Right forelimb (tissue), 1 donor: ENCODE results near the gene CTIF.

Experiments used
- DNase-seq: peaks from one replicate; pipeline ENCODE4 v3.0.0-alpha.2; 2018

The CTIF gene

DNA sequence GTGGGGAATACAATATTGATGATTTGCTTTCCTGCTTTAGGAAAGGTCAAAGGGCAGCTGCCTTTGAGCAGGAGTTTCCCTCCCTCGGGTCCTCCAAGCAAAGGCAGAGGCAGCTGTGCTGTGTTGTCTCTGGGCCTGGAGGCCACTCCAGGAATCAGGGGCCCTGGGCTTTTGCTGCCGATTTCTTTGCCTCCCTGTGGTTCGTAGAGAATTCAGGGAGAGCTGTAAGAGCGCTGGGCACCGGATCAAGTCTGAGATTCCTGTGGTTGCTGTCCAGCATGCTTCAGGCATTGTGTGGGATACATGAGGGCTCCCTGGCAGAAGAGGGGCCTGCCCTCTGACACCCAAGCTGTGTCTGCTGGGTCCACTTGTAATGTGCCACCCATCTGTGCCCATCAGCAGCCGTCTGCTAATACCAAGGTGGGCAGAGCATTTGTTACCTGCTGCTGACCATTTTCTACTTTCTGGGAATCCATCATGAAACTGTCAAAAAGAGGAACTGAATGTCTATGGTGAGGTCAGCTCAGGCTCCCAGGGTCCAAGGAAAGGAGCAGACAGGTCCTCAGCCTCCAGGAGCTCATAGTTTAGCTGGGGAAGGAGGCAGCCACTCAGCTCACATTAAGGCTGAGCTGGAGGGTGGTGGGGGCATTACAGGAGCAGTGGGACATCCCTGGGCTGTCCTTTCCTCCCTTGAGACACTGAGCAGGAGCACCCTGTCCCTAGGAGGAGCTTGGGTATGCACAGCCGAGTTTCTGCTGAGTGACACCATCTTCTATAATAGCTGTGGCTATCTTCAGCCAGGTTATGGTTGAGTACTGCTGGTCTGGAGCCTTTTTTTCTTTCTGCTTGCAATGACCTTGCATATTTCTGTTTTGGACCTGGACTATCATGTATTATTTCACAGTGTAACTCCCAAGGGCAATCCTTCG lies 68.5 kb downstream of the CTIF start:
- DNase-seq: peak; percentile 70

DNA sequence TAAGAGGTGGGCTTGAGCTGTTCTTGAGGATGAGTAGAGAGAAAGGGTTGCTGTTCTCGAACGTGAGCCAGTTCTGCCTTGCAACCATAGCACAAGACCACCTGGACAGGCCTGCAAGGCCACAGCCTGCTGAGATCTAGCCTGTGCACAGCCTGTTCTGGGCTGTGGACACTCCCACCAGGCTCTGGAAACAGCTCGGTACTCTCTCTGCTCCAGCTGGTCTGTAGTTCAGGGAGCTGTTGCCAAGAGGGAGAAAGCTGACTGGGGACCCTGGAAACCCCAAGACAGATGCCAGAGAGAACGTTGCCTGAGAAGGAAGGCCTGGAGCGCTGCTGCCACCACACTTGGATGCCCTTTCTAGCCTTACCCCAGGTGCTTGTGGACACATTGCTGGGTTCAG lies 69.8 kb downstream of the CTIF start:
- no peak for DNase-seq

DNA sequence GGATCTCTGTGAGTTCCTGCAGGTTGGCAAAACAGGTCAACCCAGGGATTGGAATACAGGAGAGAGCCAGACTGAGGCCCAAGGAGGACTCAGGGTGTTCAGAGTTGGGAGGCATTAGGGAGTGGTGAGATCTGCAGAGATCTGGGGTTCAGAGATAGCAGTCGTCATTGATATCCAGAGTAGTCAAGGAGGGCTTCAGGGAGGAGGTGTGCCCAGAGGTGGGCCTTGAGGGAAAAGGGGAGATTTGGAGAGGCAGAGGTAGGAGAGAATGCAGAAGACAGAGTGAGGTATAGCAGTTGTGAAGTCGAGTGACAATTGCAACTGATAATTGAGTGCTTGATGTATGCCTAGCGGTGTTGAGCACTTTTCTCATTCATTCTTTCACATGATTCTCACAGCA lies 70.3 kb downstream of the CTIF start:
- DNase-seq: no peak

DNA sequence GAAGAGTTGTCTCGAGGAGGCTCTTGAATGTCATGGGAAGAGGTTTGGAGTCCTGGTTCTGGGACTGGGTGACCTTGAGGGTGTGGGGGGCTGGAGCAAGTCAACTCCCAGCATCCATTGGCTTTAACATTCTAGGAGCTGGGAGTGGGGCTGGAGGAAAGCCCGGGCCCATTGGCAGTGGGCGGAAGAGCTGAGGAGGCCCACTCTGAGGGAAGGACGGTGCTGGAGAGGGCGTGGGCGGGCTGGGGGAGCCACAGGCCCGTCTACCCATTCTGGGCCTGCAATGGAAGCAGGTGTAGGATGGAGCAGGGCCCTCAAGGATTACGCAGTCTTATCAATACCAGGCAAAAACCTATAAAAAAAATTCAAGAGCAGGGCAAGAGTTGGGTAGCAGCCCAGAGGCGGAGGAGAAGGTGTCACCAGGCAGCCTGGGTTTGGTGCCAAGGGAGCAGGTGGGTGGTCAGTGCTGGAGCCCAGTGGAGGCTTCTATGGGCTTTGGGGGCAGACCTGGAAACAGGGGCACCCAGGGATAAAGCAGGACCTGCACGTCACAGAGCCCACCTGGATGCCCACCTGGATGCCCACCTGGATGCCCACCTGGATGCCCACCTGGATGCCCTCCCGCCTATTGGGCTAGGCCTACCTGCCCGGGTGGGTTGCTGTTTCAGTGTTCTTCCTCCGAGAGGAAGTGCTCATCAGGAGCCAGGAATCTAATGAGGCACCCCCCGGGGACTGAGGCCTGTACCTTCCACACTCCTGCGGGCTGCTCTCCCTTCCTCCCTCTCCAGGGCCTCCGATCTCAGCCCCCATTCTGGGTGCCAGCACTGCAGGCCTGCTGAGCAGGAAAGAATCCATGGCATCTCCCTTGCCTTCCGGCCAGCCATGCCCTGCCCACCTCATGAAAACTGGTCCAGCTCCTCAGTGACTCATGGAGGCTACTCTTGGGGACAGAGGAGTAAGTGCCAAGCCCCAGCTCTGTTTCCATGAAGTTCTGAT lies 71.3 kb downstream of the CTIF start:
- no peak for DNase-seq

DNA sequence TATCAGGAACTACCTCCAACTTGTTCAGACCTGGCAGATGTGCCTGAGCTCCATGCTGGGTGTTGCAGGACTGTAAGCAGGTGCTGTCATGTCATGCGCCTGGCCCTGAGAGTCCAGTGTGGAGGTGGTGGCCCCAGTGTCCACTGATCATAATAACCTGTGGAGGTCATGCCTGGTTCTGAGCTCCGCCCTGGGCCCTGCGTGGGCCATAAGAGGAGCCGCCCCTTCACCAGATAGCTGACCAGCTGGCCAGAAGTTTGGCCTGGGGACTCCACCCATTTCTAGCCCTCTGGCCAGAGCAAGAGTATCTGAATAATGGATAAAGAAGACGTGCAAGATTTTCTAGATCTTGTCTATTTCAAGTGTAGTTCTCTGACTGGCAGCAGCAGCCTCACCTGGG lies 72.4 kb downstream of the CTIF start:
- no peak for DNase-seq

DNA sequence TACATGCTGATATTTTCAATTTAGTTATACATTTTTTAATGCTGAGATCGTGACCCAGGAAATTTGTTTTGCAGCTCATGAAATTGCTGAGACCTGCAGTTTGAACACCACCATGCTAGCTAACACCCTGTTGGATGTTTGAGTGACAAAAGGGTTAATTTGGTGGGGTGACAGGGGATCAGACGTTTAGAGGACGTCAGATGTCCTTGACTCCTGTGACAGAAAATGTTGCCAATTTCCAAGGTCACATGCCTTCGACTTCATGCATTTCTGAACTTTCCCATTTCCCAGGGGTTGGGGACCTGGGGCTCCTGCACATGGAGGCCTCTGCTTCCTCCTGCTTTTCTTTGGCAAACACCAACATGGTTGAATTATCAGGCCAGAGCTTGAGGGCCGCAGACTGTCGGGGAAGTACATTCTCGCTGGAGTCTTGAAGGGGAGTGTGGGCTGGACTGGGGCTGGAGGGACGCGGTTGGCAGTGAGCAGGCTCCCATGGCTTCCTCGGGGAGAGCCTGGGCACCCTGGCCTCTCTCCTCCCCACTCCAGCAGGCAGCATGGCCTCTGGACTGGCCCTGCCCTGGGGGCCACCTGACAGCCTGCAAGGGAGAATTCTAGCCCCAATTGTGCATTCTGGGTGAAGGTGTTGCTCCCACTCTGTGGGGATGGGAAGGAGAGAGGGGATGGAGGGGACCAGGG lies 73.1 kb downstream of the CTIF start:
- no peak for DNase-seq

DNA sequence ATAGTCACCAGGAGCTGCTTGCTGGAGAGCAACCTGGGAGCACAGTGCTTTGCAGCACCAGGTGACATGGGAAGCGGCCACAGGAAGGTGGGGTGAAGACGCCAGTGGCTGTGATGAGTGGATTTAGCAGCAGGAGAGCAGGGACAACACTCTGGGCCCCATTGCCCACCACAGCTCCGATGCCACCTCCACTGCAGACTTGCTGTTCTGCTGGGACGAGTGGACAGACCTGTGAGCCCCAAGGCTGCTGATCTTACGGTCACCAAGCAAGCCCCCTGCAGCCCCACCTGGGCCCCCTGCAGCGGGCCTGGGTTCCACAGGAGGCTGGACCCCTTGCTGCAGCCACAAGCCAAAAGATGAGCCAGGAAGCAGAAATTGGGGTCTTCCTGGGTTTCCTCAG lies 73.7 kb downstream of the CTIF start:
- DNase-seq: no peak

DNA sequence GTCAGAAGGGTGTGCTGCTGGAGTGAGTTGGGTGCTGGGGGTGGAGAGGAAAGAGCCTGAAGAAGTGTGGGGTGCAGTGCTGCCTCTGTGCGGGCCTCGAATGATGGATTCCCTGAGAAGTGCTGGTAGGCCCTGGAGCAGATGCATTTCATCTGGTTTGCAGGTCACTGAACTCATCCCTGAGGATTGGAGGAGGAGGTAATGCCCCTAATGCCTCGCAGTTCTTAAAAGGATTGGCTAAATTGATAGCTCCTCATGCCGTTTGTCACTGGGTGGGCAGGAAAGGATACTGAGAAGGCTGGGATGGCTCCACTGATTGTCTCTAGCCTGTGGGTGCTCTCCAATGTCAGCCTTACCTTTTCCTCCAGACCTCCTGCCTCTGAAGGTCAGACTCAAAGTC lies 74.1 kb downstream of the CTIF start:
- no peak for DNase-seq

DNA sequence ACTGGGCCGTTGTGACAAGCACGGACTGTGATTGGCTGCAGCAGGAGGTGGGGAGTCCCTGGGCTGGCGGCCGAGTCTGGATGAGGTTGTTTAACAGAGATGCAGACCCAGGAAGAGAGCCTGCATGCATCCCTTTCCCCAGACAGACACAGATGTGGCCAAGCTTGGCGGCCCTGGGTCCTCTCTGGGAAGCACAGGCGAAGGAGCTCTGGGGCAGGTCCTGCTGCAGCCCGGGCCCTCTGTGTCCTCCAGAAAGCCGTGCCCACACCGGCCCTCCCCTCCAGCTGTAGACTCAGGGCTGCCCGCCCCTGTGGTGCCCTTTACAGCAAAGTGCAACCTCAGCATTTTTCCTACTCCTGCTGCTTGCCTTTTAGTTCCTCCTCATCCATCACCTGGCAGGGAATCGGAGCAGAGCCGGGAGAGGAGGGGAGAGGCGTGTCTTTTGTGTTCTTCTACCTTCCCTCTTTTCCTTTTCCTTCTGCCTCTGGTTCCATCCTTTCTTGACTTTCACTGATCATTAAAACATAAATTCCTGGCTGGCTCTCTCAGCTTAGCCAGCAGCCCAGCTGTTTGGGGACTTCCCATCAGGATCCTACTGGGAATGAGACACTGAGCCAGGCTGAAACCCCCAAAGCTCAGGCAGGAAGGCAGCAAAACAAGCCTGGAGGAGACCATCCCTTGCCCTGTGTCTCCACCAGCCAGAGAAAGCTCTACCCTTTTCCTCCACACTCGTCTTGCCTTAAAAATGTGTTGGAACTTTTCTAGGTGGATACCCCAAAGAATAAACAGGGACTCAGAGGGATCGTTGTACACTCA lies 75.0 kb downstream of the CTIF start:
- DNase-seq: peak; percentile 52

DNA sequence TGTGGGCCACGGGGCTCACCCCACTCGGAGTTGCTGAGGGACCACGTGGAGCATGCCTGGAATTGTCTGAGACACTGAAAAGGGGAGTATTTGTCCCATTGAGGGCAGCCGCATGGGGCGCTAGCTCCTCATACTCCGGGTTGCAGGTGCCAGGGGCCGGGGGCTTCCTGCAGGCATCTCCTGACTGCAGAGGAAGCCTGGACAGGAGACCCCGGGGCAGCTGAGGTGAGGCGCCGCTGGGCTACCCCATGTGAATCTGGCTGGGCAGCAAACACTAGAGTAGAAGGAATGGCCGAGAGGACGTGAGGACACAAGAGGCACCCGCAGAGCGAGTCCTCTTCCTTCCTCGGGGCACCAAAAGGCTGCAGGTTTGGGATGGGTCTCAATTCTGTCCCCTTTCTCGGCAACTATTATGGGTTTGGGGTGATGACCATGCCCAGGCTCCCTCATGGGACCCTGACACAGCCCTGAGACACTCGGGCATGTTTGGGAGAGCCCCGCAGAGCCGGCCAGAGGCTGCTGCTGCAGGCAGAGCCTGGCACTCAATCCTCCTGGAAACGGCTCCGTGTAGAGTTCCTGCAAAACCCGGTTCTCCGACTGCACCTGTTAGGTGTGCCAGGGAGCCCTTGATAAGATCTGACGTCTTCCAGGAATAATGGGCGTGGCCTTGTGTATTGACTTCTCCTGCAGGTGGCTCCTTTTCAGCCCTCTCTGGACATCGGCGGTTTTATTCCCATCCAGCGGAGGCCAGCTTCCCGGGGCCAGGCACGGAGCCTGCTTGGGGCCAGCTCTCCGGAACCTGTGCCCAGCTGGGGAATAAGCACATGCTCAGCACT lies 77.0 kb downstream of the CTIF start:
- DNase-seq: no peak

DNA sequence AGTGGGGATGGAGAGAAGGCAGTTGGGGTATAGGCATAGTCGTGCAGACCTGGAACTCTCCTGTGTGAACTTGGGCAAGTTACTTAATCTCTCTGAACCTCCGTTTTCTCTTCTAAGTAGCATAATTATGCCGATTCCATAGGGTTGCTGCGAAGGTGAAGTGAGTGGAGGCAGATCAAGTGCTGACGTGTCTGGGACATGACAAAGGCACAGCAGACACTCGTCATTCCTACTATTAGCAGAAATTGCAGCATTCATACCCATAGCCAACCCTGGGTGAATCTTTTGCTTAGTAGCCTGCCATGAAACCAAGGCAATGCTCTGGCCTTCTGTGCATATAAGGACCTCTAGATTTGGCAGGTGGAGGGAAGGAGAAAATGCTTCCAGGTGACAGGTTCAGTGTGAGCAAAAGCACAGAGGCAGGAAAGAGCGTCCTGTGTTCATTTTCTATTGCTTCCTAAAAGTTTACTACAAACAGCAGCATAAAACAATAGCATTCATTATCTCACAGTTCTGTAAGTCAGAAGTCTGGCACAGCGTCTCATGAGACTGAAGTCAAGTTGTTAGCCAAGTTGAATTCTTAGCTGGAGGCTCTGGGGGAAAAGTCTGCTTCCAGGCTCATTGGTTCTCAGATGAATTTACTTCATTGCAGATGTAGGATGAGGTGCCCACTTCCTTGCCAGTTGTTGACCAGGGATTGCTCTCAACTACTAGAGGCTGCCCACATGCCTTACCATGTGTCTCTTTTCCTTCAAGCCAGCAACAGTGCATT lies 77.8 kb downstream of the CTIF start:
- DNase-seq: no peak

DNA sequence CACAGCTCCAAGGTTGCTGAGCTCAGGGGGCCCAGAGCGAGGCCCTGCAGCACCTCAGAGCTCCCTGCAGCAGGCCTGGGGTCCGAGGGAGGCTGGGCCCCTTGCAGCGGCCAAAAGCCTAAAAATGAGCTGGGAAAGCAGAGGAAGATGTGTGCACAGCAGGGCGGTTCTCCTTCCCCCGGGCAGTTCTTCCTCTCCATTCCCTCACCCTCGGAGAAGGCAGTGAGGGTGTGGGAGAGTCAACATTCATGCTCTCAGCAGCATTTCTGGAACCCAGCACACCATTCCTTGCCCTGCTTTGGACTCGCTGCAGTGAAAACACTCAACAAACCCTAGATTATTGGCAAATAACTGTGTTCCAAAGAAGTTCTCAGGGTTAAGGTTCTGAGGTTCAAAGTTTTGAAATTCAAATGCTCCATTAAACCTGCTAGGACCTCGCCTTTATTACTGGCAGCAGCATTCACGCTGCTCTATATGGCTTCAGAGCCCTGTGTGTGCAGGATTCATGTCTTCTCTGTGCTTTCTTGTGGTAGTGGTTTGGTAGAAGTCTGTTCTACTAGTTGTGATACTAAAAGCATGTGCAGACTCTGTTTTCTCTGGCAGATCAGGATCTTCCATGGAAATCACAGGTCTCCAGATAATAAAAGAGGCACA lies 79.1 kb downstream of the CTIF start:
- DNase-seq: no peak

DNA sequence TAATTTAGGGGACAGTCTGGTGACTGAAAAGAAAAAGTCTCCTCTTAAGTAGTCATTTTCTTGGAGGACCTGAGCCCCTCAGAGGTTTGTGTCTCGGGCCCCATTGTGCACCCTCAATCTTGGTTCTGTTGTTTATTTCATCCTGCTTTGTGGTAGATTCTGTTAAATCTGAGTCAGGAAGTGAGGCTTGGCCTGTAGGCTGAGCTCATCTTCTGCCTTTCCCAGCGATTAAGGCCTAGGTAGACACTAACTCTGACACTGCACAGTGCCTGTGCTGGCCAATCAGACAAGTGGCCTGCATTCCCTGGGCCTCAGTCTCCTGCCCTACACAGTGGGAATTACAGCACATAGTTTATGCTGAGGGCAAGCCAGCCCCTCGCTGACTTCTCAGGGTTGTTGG lies 80.2 kb downstream of the CTIF start:
- no peak for DNase-seq

DNA sequence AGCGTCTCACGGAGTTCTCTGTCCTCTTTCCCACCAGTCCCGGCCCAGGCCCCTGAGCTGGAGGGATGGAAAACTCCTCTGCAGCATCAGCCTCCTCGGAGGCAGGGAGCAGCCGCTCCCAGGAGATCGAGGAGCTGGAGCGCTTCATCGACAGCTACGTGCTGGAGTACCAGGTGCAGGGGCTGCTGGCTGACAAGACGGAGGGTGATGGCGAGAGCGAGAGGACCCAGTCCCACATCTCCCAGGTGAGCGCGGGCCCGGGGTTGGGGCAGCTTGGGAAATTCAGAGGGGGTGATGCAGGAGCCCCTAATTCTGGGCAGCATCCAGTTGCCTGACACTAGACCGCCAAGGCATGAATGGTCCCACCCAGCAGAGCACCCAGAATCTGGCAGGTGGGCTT lies 80.7 kb downstream of the CTIF start:
- DNase-seq: no peak

DNA sequence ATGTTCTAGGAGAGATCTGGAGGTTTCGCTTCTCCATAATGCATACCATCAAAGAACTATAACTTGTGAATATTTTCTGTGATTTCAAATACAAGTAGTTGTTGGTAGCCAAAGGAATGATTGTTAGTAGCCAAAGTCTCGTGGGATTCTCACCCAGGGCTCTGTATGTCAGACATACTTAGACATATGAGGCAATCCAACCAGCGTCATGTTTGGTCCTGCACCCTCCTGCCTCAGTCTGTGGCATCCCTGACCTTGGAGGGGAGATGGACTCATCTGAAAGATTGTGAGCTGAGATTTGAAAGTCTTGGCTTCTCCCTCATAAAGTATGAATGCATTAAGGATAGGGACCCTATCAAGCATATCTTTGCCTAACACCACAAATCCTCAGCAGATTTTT lies 81.2 kb downstream of the CTIF start:
- no peak for DNase-seq

DNA sequence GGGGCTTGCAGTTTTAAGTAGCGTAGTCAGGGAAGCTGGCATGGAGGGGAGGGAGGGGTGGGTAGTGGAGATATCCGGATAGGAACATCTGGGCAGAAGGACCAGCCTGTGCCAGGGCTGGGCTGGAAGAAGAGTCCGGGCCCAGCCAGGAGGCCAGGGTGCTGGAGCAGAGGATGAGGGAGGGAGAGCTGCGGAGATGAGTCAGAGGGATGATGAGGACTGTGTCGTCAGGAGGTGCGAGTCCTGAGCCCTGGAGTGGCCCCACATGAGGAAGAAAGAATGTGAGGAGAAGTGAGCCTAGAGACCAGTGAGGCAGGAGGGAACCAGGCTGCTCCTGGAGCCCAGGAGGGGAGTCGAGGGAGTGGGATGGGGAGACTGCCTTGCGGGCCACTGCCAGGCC lies 82.4 kb downstream of the CTIF start:
- no peak for DNase-seq

DNA sequence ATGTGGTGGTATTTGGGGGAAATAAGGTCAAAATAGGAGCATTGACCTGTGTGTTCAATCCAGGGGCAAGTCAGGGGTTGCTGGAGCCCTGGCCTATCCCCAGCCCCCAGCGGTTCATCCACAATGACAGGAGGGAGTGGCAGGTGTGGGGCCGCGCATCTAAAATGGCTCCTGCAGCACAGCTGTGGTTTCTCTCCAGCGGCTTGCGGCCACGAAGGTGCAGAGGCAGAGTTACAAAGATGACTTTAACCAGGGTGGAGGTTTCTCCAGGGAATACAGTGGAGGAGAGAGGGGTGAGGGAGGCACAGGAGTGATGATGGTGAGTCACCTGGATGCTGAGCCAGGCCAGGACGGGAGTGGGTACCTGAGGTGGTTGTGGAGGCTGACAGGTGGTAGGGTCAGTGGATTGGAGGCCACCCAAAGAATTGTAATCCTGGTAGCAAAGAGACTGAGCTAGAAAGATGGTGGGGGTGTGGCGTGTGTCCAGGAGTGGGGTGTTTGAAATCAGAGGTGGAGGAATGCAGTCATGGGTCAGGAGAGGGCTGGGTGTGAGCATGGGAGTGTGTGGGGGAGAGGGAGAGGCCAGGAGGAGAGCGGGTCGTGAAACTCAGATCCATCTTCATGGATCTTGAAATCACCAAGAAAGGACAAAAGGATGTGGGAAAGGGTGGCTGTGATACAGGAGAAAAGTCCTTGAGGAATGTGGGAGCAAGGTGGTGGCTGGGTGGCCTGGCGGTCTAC lies 83.2 kb downstream of the CTIF start:
- no peak for DNase-seq

DNA sequence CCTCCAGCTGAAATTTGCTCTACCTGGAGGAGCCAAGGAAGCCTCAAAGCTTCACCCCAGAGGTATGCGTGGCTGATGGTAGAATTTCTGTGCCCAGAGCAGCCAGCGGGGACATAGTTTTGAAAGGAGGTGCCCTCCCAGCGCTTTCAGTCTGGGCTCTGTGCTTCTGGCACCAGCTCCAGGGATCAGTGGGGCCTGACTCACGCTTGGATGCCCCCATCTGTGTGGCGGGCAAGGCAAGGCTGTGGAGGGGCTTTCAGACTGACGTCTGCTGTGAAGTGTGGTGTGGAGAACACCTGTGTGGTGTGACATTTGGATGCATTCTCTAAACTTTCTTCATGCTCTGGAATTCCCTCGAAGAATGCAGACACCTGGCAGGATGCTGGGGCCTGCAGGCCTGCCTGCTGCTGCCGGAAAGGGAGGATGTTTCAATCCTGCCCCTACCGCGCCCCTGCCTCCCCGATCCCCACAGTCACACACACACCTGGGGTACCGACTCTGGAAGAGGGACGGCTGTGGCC lies 84.1 kb downstream of the CTIF start:
- no peak for DNase-seq
